Caco-2 (cell line): ENCODE data around the gene METTL21C. TPM values are rescaled to one million over a fixed set of nuclear protein-coding genes. Genes with fewer than 3 reads are reported as not detected.

Experiments
- BruUV-seq: library from RNA; stranded (reverse); fragments of 400-500 nt; replicated peaks from 2 replicates; lab custom pipeline; 2021; lab: Mats Ljungman, UMichigan
- CTCF ChIA-PET: fragments of 300-600 bp; sonication (Branson Sonifier 250); formaldehyde crosslinking; loops from one replicate; lab custom pipeline; 2022; ENCODE audit warnings: antibody characterized with exemption; lab: Charles Lee
- POLR2A ChIA-PET: fragments of 300-600 bp; sonication (Branson Sonifier 250); formaldehyde crosslinking; loops from one replicate; lab custom pipeline; 2022; ENCODE audit warnings: antibody characterized with exemption; lab: Charles Lee
- DNase-seq, 2 experiments: peaks; one replicate each; pipeline versions ENCODE4 v3.0.0 to v3.0.0-alpha.2; 2020 to 2022
- H3K27me3 ChIP-seq: replicated peaks from 2 replicates; pipeline ENCODE4 v1.6.0; 2011; ENCODE audit warnings: low read length; ENCODE audit not compliant: control insufficient read depth, insufficient read depth
- H3K36me3 ChIP-seq: 2 replicates; pipeline ENCODE4 v1.5.1; 2011; ENCODE audit warnings: low read length; ENCODE audit not compliant: control insufficient read depth, insufficient read depth
- H3K4me1 ChIP-seq: fragments of 250-450 bp; sonication (Bioruptor Pico); 2 replicates; pipeline ENCODE4 v1.5.1; 2020; ENCODE audit warnings: mild to moderate bottlenecking
- H3K4me3 ChIP-seq: 2 replicates; pipeline ENCODE4 v1.5.1; 2011; ENCODE audit warnings: low read depth, mild to moderate bottlenecking, control low read depth, low read length
- H3K9me3 ChIP-seq: fragments of 250-450 bp; sonication (Bioruptor Pico); 2 replicates; pipeline ENCODE4 v1.5.1; 2020; ENCODE audit warnings: mild to moderate bottlenecking, moderate library complexity
- H3K27ac Mint-ChIP-seq: one replicate; pipeline ENCODE4 v1.8.0; 2022; ENCODE audit warnings: mixed read lengths; ENCODE audit not compliant: unreplicated experiment
- H3K27me3 Mint-ChIP-seq: one replicate; pipeline ENCODE4 v1.8.0; 2022; ENCODE audit warnings: mixed read lengths; ENCODE audit not compliant: insufficient read depth, unreplicated experiment
- H3K36me3 Mint-ChIP-seq: one replicate; pipeline ENCODE4 v1.8.0; 2022; ENCODE audit warnings: mild to moderate bottlenecking, mixed read lengths; ENCODE audit not compliant: insufficient read depth, unreplicated experiment
- H3K4me1 Mint-ChIP-seq: one replicate; pipeline ENCODE4 v1.8.0; 2022; ENCODE audit warnings: low read depth, mixed read lengths; ENCODE audit not compliant: unreplicated experiment
- H3K4me3 Mint-ChIP-seq: one replicate; pipeline ENCODE4 v1.8.0; 2022; ENCODE audit warnings: mild to moderate bottlenecking, moderate library complexity, mixed read lengths; ENCODE audit not compliant: unreplicated experiment
- H3K9me3 Mint-ChIP-seq: one replicate; pipeline ENCODE4 v1.8.0; 2022; ENCODE audit warnings: mixed read lengths; ENCODE audit not compliant: unreplicated experiment
- intact Hi-C: fragments of 100-400 bp; cut with micrococcal nuclease; formaldehyde crosslinking; loops from one replicate; pipeline ENCODE4 v1.10.0; 2022; ENCODE audit not compliant: unreplicated experiment
- total RNA-seq: library from RNA; stranded (reverse); gene quantifications from 2 replicates; pipeline ENCODE4 v1.2.3, GENCODE V29; 2022
- TF ChIP-seq, protein P1 (sequence below), 2 experiments: fragments of 200-600 bp in 1 of 2; IDR thresholded peaks; 1 replicate in 1 of 2; 2 replicates in 1 of 2; pipeline versions ENCODE4 v1.5.1 to v1.8.0; 2011 to 2022; ENCODE audit warnings: antibody characterized with exemption in 1 of 2, control low read depth in 1 of 2, inconsistent platforms in 1 of 2, low read depth in 1 of 2, low read length in 1 of 2, mild to moderate bottlenecking in 1 of 2, moderate library complexity in 1 of 2; ENCODE audit not compliant: insufficient read depth in 1 of 2, severe bottlenecking in 1 of 2, unreplicated experiment in 1 of 2

Gene METTL21C
- total RNA-seq, 1 experiment from 2014 or later, result not detected

DNA sequence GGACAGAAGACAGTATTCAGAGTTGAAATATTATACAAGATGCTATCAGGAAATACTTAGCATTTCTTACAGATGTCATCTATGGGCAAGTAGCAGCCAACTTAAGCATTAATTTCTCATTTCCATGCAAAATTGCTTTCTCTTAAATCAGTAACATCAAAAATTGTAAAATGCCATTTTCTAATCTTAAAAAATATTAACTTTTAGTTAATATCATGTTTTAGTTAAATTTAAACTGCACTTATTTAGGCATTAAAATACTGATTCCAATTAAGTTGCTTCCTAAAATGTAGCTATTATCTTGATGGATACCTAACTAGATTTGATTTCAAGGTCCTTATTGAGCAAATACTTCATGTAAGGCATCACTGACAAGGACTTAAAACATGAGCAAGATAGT is 27.8 kb downstream of the METTL21C start:
- no peak overlapping the region for H3K4me3 Mint-ChIP-seq
- no peaks in the 10 kb centered on the region for H3K27me3 Mint-ChIP-seq
- peaks cover 22% of the 10 kb centered on the region for H3K9me3 Mint-ChIP-seq
- H3K36me3 ChIP-seq, result peaks cover 5% of the 10 kb centered on the region
- BruUV-seq, result no TSS peak
- intact Hi-C loops, result loop anchor here (5.0 kb wide), 1 partner anchor 35 kb away; no protein-coding TSS in a partner anchor
- peaks cover 80% of the 10 kb centered on the region for H3K36me3 Mint-ChIP-seq
- H3K9me3 ChIP-seq, result peaks cover 54% of the 10 kb centered on the region
- peaks cover 39% of the 10 kb centered on the region for H3K4me1 ChIP-seq
- no peaks in the 10 kb centered on the region for H3K27me3 ChIP-seq
- CTCF ChIA-PET, result no interaction called here
- no peak overlapping the region for H3K27ac Mint-ChIP-seq
- TF ChIP-seq, protein P1, sequence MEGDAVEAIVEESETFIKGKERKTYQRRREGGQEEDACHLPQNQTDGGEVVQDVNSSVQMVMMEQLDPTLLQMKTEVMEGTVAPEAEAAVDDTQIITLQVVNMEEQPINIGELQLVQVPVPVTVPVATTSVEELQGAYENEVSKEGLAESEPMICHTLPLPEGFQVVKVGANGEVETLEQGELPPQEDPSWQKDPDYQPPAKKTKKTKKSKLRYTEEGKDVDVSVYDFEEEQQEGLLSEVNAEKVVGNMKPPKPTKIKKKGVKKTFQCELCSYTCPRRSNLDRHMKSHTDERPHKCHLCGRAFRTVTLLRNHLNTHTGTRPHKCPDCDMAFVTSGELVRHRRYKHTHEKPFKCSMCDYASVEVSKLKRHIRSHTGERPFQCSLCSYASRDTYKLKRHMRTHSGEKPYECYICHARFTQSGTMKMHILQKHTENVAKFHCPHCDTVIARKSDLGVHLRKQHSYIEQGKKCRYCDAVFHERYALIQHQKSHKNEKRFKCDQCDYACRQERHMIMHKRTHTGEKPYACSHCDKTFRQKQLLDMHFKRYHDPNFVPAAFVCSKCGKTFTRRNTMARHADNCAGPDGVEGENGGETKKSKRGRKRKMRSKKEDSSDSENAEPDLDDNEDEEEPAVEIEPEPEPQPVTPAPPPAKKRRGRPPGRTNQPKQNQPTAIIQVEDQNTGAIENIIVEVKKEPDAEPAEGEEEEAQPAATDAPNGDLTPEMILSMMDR (IDR thresholded peaks at IDR 0.05; ENCODE audit: insufficient read depth in 1 of 2, low read depth in 1 of 2, low read length in 1 of 2, severe bottlenecking in 1 of 2, unreplicated experiment in 1 of 2), result no peak
- POLR2A ChIA-PET, result no interaction called here
- no peak for DNase-seq
- H3K4me1 Mint-ChIP-seq, result peaks cover 10% of the 10 kb centered on the region
- H3K4me3 ChIP-seq, result no peak overlapping the region

DNA sequence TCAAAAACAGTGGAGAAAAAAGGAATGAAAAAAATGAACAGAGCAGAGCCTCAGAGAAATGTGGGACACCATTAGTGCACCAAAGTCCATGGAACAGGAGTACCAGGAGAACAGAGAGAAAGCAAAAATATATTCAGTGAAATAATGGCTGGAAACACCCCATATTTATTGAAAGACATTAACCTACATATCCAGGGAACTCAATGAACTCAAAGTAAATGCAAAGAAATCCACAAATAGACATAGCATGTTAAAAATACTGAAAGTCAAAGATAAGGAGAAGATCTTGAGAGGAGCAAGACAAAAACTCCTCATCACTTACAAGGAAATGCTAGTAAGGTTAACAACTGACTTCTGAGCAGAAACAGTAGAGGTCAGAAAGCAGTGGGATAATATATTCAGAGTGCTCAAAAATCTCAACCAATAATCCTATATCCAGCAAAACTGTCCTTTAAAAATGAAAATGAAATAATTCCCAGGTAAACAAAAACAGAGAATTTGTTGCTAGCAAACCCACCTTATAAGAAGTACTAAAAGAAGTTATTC is 35.6 kb downstream of the METTL21C start:
- peaks cover 52% of the 10 kb centered on the region for H3K36me3 Mint-ChIP-seq
- CTCF ChIA-PET, result no interaction called here

DNA sequence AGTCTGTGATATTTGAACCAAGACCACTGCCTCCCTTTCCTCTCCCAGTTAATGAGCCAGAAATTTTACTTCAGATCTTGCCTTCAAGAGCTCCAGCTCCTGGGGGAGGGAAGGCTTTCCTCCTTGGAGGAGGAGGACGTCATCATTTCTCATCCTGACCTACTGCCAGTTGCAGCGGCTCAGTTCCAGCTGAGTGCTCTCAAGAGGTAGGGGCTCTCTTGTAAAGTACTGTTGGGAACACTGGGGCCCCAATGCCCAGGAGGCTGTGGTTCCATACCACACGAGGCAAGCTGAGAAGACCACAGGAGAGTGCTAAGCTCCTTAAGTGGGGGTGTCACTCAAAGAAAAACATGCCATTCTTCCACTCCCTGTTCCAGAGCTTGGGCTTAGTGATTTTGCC is 36.2 kb downstream of the METTL21C start:
- peaks cover 26% of the 10 kb centered on the region for H3K9me3 Mint-ChIP-seq
- no peak overlapping the region for H3K4me3 ChIP-seq
- H3K36me3 ChIP-seq, result peaks cover 3% of the 10 kb centered on the region
- H3K4me3 Mint-ChIP-seq, result no peak overlapping the region
- peaks cover 47% of the 10 kb centered on the region for H3K36me3 Mint-ChIP-seq
- no peak for DNase-seq
- ChIA-PET CTCF (no interaction called here), POLR2A (no interaction called here)
- H3K9me3 ChIP-seq, result peaks cover 17% of the 10 kb centered on the region; the same call in 1 of the 2 replicates
- no TSS peak for BruUV-seq
- TF ChIP-seq, protein P1 (IDR thresholded peaks at IDR 0.05; ENCODE audit: insufficient read depth in 1 of 2, low read depth in 1 of 2, low read length in 1 of 2, severe bottlenecking in 1 of 2, unreplicated experiment in 1 of 2), result no peak
- intact Hi-C loops, result no loop called here
- H3K4me1 ChIP-seq, result peaks cover 5% of the 10 kb centered on the region
- no peaks in the 10 kb centered on the region for H3K4me1 Mint-ChIP-seq
- no peaks in the 10 kb centered on the region for H3K27me3 ChIP-seq
- no peak overlapping the region for H3K27ac Mint-ChIP-seq
- H3K27me3 Mint-ChIP-seq, result no peaks in the 10 kb centered on the region

More for the DNA sequence above, 35.6 kb downstream of the METTL21C start:
- TF ChIP-seq, protein P1 (IDR thresholded peaks at IDR 0.05; ENCODE audit: insufficient read depth in 1 of 2, low read depth in 1 of 2, low read length in 1 of 2, severe bottlenecking in 1 of 2, unreplicated experiment in 1 of 2), result no peak
- H3K27me3 ChIP-seq, result no peaks in the 10 kb centered on the region
- POLR2A ChIA-PET, result no interaction called here
- intact Hi-C loops, result no loop called here
- no TSS peak for BruUV-seq
- DNase-seq, result no peak
- peaks cover 32% of the 10 kb centered on the region for H3K9me3 Mint-ChIP-seq
- peaks cover 5% of the 10 kb centered on the region for H3K4me1 ChIP-seq
- H3K4me1 Mint-ChIP-seq, result no peaks in the 10 kb centered on the region
- no peak overlapping the region for H3K4me3 ChIP-seq
- H3K4me3 Mint-ChIP-seq, result no peak overlapping the region
- no peak overlapping the region for H3K27ac Mint-ChIP-seq
- peaks cover 3% of the 10 kb centered on the region for H3K36me3 ChIP-seq
- peaks cover 19% of the 10 kb centered on the region; the same call in 1 of the 2 replicates for H3K9me3 ChIP-seq
- no peaks in the 10 kb centered on the region for H3K27me3 Mint-ChIP-seq
